ENCODE data around the gene MCC.

The MCC gene

GRCh38 chr5:113002423-113002822 is 485.8 kb downstream of the MCC start (continued):
- TF ChIP-seq ZNF391 (tag by site-specific recombination; IDR thresholded peaks at IDR 0.05; ENCODE audit: borderline replicate concordance, low read depth): no peak
- no peak for TF ChIP-seq ZNF660 (tag by site-specific recombination; IDR thresholded peaks at IDR 0.05)

DNA sequence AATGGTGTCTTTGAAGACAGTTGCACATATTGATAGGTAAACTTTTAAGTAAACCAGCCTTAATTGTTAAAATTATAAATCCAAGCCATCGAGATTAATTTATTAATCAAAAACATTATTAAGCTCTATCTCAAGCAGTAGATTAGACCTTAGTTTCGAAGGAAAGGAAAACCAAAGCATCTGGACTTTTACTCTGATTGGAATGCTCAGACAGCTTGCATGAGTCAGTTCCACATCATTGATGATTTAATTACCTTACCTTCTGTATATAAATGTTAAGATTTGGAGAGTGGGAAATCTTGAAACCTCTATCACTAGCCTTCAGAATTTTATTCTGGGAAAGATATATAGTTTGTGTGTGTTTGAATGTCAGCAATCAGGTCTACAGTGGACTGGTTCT is 487.8 kb downstream of the MCC start:
- no peaks in the 10 kb centered on the region for H3K4me1 ChIP-seq (ENCODE audit: control insufficient read depth, insufficient read depth, low read length)
- ChIA-PET CTCF (interaction anchor here (0.7 kb wide), 2 partner anchors 330 to 531 kb away, joined by 4 read pairs; no protein-coding TSS in a partner anchor), POLR2A (no interaction called here)
- TF ChIP-seq ZNF777 (tag by site-specific recombination; IDR thresholded peaks at IDR 0.05; ENCODE audit: borderline replicate concordance) (no peak), ZNF558 (tag by site-specific recombination; IDR thresholded peaks at IDR 0.05) (no peak)
- peaks cover 44 to 50% of the 10 kb centered on the region in 2 experiments for H3K36me3 ChIP-seq (ENCODE audit: control insufficient read depth in 2 of 2, insufficient read depth in 1 of 2, low read length in 2 of 2)
- no peak overlapping the region for H3K4me3 ChIP-seq (ENCODE audit: low read depth, low read length)
- H3K9me3 ChIP-seq (ENCODE audit: control insufficient read depth, insufficient read depth, low read depth, low read length): no peaks in the 10 kb centered on the region
- no peak overlapping the region for H3K27ac ChIP-seq (ENCODE audit: extremely low read depth, low read depth, low read length)

DNA sequence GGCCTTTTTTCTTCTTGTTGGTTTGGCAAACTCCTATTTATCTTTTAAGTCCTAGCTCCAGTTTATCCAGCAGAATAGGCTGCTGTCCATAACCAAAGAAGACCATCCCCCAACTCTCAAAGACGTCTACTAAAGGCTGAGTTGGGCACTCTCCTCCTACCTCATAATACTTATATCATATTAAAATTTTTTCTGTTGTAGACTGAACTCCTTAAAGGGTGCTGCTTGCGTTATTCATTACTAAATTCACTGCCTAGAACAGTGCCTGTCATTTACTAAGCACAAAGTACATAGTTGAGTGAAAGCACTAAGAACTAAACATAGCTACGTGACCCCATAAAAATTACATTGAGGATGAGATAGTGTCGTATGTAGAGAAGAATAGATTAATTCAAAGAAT is 490.0 kb downstream of the MCC start:
- Histone ChIP-seq H3K27ac (ENCODE audit: extremely low read depth, low read depth, low read length) (no peak overlapping the region), H3K36me3 (ENCODE audit: control insufficient read depth in 2 of 2, insufficient read depth in 1 of 2, low read length in 2 of 2) (peaks cover 30 to 54% of the 10 kb centered on the region in 2 experiments), H3K4me1 (ENCODE audit: control insufficient read depth, insufficient read depth, low read length) (peaks cover 2% of the 10 kb centered on the region; the same call in 1 of the 2 replicates), H3K4me3 (ENCODE audit: low read depth, low read length) (no peak overlapping the region), H3K9me3 (ENCODE audit: control insufficient read depth, insufficient read depth, low read depth, low read length) (no peaks in the 10 kb centered on the region)
- POLR2A ChIA-PET: no interaction called here
- CTCF ChIA-PET: interaction anchor here (0.6 to 4.7 kb wide), 5 partner anchors 63 to 608 kb away, joined by 3 to 58 read pairs (median 3); partner anchors contain the start of gene YTHDC2
- no peak for TF ChIP-seq ZNF221 (tag by site-specific recombination; IDR thresholded peaks at IDR 0.05; ENCODE audit: borderline replicate concordance)
- no peak for TF ChIP-seq ZNF280D (tag by site-specific recombination; IDR thresholded peaks at IDR 0.05)
- no peak for TF ChIP-seq KLF9 (tag by site-specific recombination; IDR thresholded peaks at IDR 0.05; ENCODE audit: low read depth)
- TF ChIP-seq ZBTB20 (tag by site-specific recombination; IDR thresholded peaks at IDR 0.05): no peak
- TF ChIP-seq, protein P1, sequence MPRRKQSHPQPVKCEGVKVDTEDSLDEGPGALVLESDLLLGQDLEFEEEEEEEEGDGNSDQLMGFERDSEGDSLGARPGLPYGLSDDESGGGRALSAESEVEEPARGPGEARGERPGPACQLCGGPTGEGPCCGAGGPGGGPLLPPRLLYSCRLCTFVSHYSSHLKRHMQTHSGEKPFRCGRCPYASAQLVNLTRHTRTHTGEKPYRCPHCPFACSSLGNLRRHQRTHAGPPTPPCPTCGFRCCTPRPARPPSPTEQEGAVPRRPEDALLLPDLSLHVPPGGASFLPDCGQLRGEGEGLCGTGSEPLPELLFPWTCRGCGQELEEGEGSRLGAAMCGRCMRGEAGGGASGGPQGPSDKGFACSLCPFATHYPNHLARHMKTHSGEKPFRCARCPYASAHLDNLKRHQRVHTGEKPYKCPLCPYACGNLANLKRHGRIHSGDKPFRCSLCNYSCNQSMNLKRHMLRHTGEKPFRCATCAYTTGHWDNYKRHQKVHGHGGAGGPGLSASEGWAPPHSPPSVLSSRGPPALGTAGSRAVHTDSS (tag by site-specific recombination; IDR thresholded peaks at IDR 0.05): no peak
- TF ChIP-seq SP7 (tag by site-specific recombination; IDR thresholded peaks at IDR 0.05): no peak
- no peak for TF ChIP-seq YY2 (tag by site-specific recombination; IDR thresholded peaks at IDR 0.05)
- no peak for TF ChIP-seq ZNF335 (tag by site-specific recombination; conservative IDR thresholded peaks at IDR 0.05)
- TF ChIP-seq ZNF596 (tag by site-specific recombination; IDR thresholded peaks at IDR 0.05): no peak
- TF ChIP-seq ZNF24 (tag by site-specific recombination; IDR thresholded peaks at IDR 0.05): no peak
- TF ChIP-seq ZNF670 (tag by site-specific recombination; IDR thresholded peaks at IDR 0.05; ENCODE audit: low read depth): no peak
- TF ChIP-seq ZNF544 (tag by site-specific recombination; IDR thresholded peaks at IDR 0.05): no peak
- no peak for TF ChIP-seq ZNF423 (tag by site-specific recombination; IDR thresholded peaks at IDR 0.05)
- TF ChIP-seq ZNF248 (tag by site-specific recombination; IDR thresholded peaks at IDR 0.05): no peak
- no peak for TF ChIP-seq ZFHX2 (tag by site-specific recombination; conservative IDR thresholded peaks at IDR 0.05)
- TF ChIP-seq ZNF433 (tag by site-specific recombination; IDR thresholded peaks at IDR 0.05; ENCODE audit: low read depth): no peak
- TF ChIP-seq ZBTB1 (tag by site-specific recombination; IDR thresholded peaks at IDR 0.05): no peak
- no peak for TF ChIP-seq ZNF157 (tag by site-specific recombination; IDR thresholded peaks at IDR 0.05)
- TF ChIP-seq MEIS1 (CRISPR knock-in tag; IDR thresholded peaks at IDR 0.05; ENCODE audit: borderline replicate concordance): no peak
- TF ChIP-seq OSR2 (tag by site-specific recombination; IDR thresholded peaks at IDR 0.05): no peak
